ENCODE data around the gene GAD2. TPM values are rescaled to one million over a fixed set of nuclear protein-coding genes. Genes with fewer than 3 reads are reported as not detected.

GAD2 gene
- total RNA-seq (2014; rRNA removed; shearing (Covaris generic)): not detected in 2 replicates
- not detected in 2 replicates for total RNA-seq (2022)
- not detected for Bru-seq, nascent RNA
- not detected for BruChase-seq, experiment 1, labeled RNA remaining after a 6-hour chase
- not detected for BruChase-seq, experiment 2, labeled RNA remaining after a 2-hour chase
- long read RNA-seq: 0 reads

DNA sequence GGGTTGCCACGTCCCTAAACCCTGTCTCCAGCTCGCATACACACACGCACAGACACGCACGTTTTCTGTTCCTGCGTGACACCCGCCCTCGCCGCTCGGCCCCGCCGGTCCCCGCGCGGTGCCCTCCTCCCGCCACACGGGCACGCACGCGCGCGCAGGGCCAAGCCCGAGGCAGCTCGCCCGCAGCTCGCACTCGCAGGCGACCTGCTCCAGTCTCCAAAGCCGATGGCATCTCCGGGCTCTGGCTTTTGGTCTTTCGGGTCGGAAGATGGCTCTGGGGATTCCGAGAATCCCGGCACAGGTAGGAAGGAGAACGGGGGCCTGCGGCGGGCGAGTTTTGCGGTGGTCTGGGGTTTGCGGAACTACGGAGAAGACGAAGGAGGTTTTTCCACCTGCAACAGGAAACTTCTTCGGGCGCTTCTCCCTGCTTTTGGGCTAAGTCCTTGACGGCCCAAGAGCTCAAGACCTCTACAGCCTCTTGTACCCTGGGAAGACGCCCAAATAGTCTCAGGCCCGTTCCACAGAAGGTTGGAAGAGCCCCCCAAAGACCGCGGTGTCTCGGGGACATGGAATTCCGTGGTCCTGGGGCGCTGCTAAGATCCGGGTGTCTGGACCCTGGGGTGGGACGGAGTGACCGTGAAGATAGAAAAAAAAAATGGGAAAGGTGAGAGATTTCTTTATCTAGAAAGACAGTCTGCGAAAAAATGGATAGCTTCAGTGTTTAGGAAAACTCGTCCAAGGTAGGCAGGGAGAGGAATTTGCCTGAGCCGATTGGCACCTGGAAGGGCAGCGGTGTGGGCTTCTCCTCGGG, at the start of gene GAD2:
Gene GAD2 (plus strand): TSS at position 190 of the 811 bp plus-strand sequence. CDS start 36 bp downstream, at position 226.
- no peaks in the 10 kb centered on the region for H3K79me2 ChIP-seq (ENCODE audit: insufficient read depth, low read depth, low read length)
- no peaks in the 10 kb centered on the region for H3K9me2 ChIP-seq (ENCODE audit: insufficient read depth, low read length)
- TF ChIP-seq EZH2phosphoT487 (IDR thresholded peaks at IDR 0.05; ENCODE audit: borderline replicate concordance, low read depth, low read length): no peak
- TF ChIP-seq, protein P1, sequence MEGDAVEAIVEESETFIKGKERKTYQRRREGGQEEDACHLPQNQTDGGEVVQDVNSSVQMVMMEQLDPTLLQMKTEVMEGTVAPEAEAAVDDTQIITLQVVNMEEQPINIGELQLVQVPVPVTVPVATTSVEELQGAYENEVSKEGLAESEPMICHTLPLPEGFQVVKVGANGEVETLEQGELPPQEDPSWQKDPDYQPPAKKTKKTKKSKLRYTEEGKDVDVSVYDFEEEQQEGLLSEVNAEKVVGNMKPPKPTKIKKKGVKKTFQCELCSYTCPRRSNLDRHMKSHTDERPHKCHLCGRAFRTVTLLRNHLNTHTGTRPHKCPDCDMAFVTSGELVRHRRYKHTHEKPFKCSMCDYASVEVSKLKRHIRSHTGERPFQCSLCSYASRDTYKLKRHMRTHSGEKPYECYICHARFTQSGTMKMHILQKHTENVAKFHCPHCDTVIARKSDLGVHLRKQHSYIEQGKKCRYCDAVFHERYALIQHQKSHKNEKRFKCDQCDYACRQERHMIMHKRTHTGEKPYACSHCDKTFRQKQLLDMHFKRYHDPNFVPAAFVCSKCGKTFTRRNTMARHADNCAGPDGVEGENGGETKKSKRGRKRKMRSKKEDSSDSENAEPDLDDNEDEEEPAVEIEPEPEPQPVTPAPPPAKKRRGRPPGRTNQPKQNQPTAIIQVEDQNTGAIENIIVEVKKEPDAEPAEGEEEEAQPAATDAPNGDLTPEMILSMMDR (conservative IDR thresholded peaks at IDR 0.05; ENCODE audit: low read length): no peak
- H3K4me3 ChIP-seq (ENCODE audit: low read depth, low read length, poor library complexity, severe bottlenecking): no peak within 1 kb of the TSS
- no peak within 1 kb of the TSS for H3K4me2 ChIP-seq (ENCODE audit: low read length)
- H3K36me3 ChIP-seq (ENCODE audit: insufficient read depth, low read length): no peaks in the 10 kb centered on the region
- H3K27ac ChIP-seq (ENCODE audit: low read depth, low read length, poor library complexity, severe bottlenecking): no peak within 1 kb of the TSS
- intact Hi-C loops (cut with micrococcal nuclease; ENCODE audit: unreplicated experiment): no loop called here
- no peaks in the 10 kb centered on the region for H3K9me3 ChIP-seq (ENCODE audit: low read length)
- H4K20me1 ChIP-seq (ENCODE audit: insufficient read depth, low read length): no peaks in the 10 kb centered on the region
- ChIA-PET CTCF (ENCODE audit: unreplicated experiment) (no interaction called here), POLR2A (no interaction called here)
- no peak within 1 kb of the TSS for H2AFZ ChIP-seq (ENCODE audit: low read length)
- H3K4me1 ChIP-seq (ENCODE audit: insufficient read depth, low read length, poor library complexity, severe bottlenecking): no peaks in the 10 kb centered on the region
- BruUV-seq (replicated peaks): no TSS peak
- DNase-seq (ENCODE audit: low spot score): no peak

DNA sequence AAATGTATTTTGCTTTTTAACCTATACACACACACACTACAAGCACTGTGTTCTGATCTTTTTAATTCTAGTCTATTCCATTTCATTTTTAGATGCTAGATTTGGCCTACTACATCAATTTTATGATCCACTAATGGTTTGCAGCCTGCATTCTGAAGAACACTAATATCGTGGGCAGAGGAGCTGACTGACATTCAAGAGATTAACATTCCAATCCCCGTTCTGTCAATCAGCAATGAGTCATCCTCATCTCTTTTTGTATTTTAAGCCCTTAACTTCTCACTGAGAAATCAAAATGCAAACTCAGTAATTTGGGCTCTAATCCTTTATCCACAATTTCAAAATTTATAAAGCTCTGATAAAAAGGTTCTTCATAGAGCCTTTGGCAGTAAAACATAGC, 47.1 kb upstream of the GAD2 start:
- H3K4me2 ChIP-seq (ENCODE audit: low read length): no peak overlapping the region
- no peak overlapping the region for H2AFZ ChIP-seq (ENCODE audit: low read length)
- no peak overlapping the region for H3K4me3 ChIP-seq (ENCODE audit: low read depth, low read length, poor library complexity, severe bottlenecking)
- H3K9me3 ChIP-seq (ENCODE audit: low read length): no peaks in the 10 kb centered on the region
- DNase-seq (ENCODE audit: low spot score): no peak
- ChIA-PET CTCF (ENCODE audit: unreplicated experiment) (no interaction called here), POLR2A (interaction anchor here (0.9 to 2.8 kb wide), 6 partner anchors 9 to 61 kb away, joined by 3 to 12 read pairs (median 4); no protein-coding TSS in a partner anchor)
- no peaks in the 10 kb centered on the region for H3K4me1 ChIP-seq (ENCODE audit: insufficient read depth, low read length, poor library complexity, severe bottlenecking)
- intact Hi-C loops (cut with micrococcal nuclease; ENCODE audit: unreplicated experiment): no loop called here
- no peaks in the 10 kb centered on the region for H4K20me1 ChIP-seq (ENCODE audit: insufficient read depth, low read length)
- no peaks in the 10 kb centered on the region for H3K9me2 ChIP-seq (ENCODE audit: insufficient read depth, low read length)
- H3K79me2 ChIP-seq (ENCODE audit: insufficient read depth, low read depth, low read length): no peaks in the 10 kb centered on the region
- no peaks in the 10 kb centered on the region for H3K36me3 ChIP-seq (ENCODE audit: insufficient read depth, low read length)
- no peak overlapping the region for H3K27ac ChIP-seq (ENCODE audit: low read depth, low read length, poor library complexity, severe bottlenecking)
- no TSS peak for BruUV-seq (replicated peaks)
- TF ChIP-seq EZH2phosphoT487 (IDR thresholded peaks at IDR 0.05; ENCODE audit: borderline replicate concordance, low read depth, low read length): no peak
- TF ChIP-seq, protein P1 (conservative IDR thresholded peaks at IDR 0.05; ENCODE audit: low read length): no peak

- no TSS peak for BruUV-seq (replicated peaks)
- H3K4me2 ChIP-seq (ENCODE audit: low read length): no peak overlapping the region
- no peak overlapping the region for H2AFZ ChIP-seq (ENCODE audit: low read length)
- H3K36me3 ChIP-seq (ENCODE audit: insufficient read depth, low read length): no peaks in the 10 kb centered on the region
- DNase-seq (ENCODE audit: low spot score): no peak
- TF ChIP-seq, protein P1 (conservative IDR thresholded peaks at IDR 0.05; ENCODE audit: low read length): no peak
- TF ChIP-seq EZH2phosphoT487 (IDR thresholded peaks at IDR 0.05; ENCODE audit: borderline replicate concordance, low read depth, low read length): no peak
- H3K9me2 ChIP-seq (ENCODE audit: insufficient read depth, low read length): no peaks in the 10 kb centered on the region
- no peaks in the 10 kb centered on the region for H3K9me3 ChIP-seq (ENCODE audit: low read length)
- H3K27ac ChIP-seq (ENCODE audit: low read depth, low read length, poor library complexity, severe bottlenecking): no peak overlapping the region
- CTCF ChIA-PET (ENCODE audit: unreplicated experiment): no interaction called here
- no peak overlapping the region for H3K4me3 ChIP-seq (ENCODE audit: low read depth, low read length, poor library complexity, severe bottlenecking)
- no peaks in the 10 kb centered on the region for H3K4me1 ChIP-seq (ENCODE audit: insufficient read depth, low read length, poor library complexity, severe bottlenecking)
- H3K79me2 ChIP-seq (ENCODE audit: insufficient read depth, low read depth, low read length): no peaks in the 10 kb centered on the region
- intact Hi-C loops (cut with micrococcal nuclease; ENCODE audit: unreplicated experiment): no loop called here
- POLR2A ChIA-PET: no interaction called here
- no peaks in the 10 kb centered on the region for H4K20me1 ChIP-seq (ENCODE audit: insufficient read depth, low read length)
Observed at GRCh38 chr10:26172131-26172530, 44.4 kb upstream of the GAD2 start.

All from OCI-LY7 (cell line).